ENCODE results near the gene ABHD15. TPM values are rescaled to one million over a fixed set of nuclear protein-coding genes. Genes with fewer than 3 reads are reported as not detected.

ABHD15 gene, protein sequence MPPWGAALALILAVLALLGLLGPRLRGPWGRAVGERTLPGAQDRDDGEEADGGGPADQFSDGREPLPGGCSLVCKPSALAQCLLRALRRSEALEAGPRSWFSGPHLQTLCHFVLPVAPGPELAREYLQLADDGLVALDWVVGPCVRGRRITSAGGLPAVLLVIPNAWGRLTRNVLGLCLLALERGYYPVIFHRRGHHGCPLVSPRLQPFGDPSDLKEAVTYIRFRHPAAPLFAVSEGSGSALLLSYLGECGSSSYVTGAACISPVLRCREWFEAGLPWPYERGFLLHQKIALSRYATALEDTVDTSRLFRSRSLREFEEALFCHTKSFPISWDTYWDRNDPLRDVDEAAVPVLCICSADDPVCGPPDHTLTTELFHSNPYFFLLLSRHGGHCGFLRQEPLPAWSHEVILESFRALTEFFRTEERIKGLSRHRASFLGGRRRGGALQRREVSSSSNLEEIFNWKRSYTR
- total RNA-seq (2021; ENCODE audit: unreplicated experiment): 8.2 TPM
- polyA plus RNA-seq (2012): 4.9 and 5.1 TPM in 2 replicates
- Bru-seq, nascent RNA: percentile 52 among the genes with signal in this experiment
- percentile 57 among the genes with signal in this experiment for BruChase-seq, experiment 1, labeled RNA remaining after a 6-hour chase
- BruChase-seq, experiment 2, labeled RNA remaining after a 2-hour chase: percentile 66 among the genes with signal in this experiment
- long read RNA-seq, transcript ABHD15-201 (2 exons, 3,592 nt): major isoform, 15 of 23 reads
- long read RNA-seq, partial matches to known transcripts: 0 of 23 reads
- long read RNA-seq, other reads (novel, unspliced or antisense): 8 of 23 reads

- peaks cover 10% of the 10 kb centered on the region; the same call in 1 of the 2 replicates for H3K79me2 ChIP-seq (ENCODE audit: insufficient read depth, low read length)
- H3K27ac ChIP-seq (ENCODE audit: low read depth, low read length): peak within 1 kb of the TSS; percentile 82
- RAD21 ChIA-PET (ENCODE audit: low non-redundant PET in 1 of 2, low total read pairs in 2 of 2, uncharacterized antibody in 2 of 2, unreplicated experiment in 2 of 2): interaction anchor here (1.1 to 1.3 kb wide), 4 partner anchors 25 to 442 kb away, joined by 3 to 5 read pairs (median 3); no protein-coding TSS in a partner anchor
- H3K4me1 ChIP-seq (ENCODE audit: control insufficient read depth in 1 of 2, insufficient read depth in 2 of 2, low read length in 2 of 2): peaks cover 13 to 25% of the 10 kb centered on the region in 2 experiments
- POLR2A ChIA-PET: interaction anchor here (1.0 kb wide), 1 partner anchor 24 kb away, joined by 3 read pairs; no protein-coding TSS in a partner anchor
- H4K20me1 ChIP-seq (ENCODE audit: insufficient read depth): no peaks in the 10 kb centered on the region
- H3K9me3 ChIP-seq (ENCODE audit: control insufficient read depth in 1 of 2, insufficient read depth in 1 of 2, low read depth in 1 of 2, low read length in 2 of 2): no peaks in the 10 kb centered on the region
- H3K9me2 ChIP-seq (ENCODE audit: insufficient read depth): no peaks in the 10 kb centered on the region
- intact Hi-C loops (cut with micrococcal nuclease): no loop called here
- H3K4me2 ChIP-seq (ENCODE audit: low read length): peak within 1 kb of the TSS; percentile 99
- peak within 1 kb of the TSS; percentile 88 for H2AFZ ChIP-seq (ENCODE audit: low read depth, low read length, poor library complexity, severe bottlenecking)
- CTCF ChIA-PET: interaction anchor here (1.0 to 3.8 kb wide), 6 partner anchors 11 to 442 kb away, joined by 3 to 30 read pairs (median 4); partner anchors contain the start of gene ANKRD13B
- peak within 1 kb of the TSS; percentile 79 to 82 for H3K4me3 ChIP-seq (replicated peaks in 1 of 2; ENCODE audit: low read depth in 1 of 2, low read length in 2 of 2)
- DNase-seq (ENCODE audit: low read depth, low spot score): peak; percentile 19
- H3K36me3 ChIP-seq (ENCODE audit: control insufficient read depth in 1 of 2, insufficient read depth in 2 of 2, low read length in 2 of 2): peaks cover 3 to 4% of the 10 kb centered on the region in 2 experiments; a peak in 1 of 4 replicates
- peak; percentile 62 for ATAC-seq
- BruUV-seq (replicated peaks): no TSS peak
- peak within 1 kb of the TSS; percentile 75 for H3K9ac ChIP-seq (ENCODE audit: low read length)
- no peaks in the 10 kb centered on the region for H3K27me3 ChIP-seq (ENCODE audit: insufficient read depth, low read length)
- TF ChIP-seq, protein P1, sequence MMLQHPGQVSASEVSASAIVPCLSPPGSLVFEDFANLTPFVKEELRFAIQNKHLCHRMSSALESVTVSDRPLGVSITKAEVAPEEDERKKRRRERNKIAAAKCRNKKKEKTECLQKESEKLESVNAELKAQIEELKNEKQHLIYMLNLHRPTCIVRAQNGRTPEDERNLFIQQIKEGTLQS (IDR thresholded peaks at IDR 0.05): no peak
- TF ChIP-seq, protein P2, sequence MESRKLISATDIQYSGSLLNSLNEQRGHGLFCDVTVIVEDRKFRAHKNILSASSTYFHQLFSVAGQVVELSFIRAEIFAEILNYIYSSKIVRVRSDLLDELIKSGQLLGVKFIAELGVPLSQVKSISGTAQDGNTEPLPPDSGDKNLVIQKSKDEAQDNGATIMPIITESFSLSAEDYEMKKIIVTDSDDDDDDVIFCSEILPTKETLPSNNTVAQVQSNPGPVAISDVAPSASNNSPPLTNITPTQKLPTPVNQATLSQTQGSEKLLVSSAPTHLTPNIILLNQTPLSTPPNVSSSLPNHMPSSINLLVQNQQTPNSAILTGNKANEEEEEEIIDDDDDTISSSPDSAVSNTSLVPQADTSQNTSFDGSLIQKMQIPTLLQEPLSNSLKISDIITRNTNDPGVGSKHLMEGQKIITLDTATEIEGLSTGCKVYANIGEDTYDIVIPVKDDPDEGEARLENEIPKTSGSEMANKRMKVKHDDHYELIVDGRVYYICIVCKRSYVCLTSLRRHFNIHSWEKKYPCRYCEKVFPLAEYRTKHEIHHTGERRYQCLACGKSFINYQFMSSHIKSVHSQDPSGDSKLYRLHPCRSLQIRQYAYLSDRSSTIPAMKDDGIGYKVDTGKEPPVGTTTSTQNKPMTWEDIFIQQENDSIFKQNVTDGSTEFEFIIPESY (IDR thresholded peaks at IDR 0.05; ENCODE audit: extremely low read depth, insufficient replicate concordance, low read length): no peak
- peak; percentile 22; the same call in 1 of the 2 replicates for TF ChIP-seq POLR2AphosphoS5 (IDR thresholded peaks at IDR 0.05; ENCODE audit: low read depth, low read length)
- no peak for TF ChIP-seq EZH2 (IDR thresholded peaks at IDR 0.05)
- TF ChIP-seq EZH2phosphoT487 (IDR thresholded peaks at IDR 0.05; ENCODE audit: borderline replicate concordance): no peak
- TF ChIP-seq FOSL1 (IDR thresholded peaks at IDR 0.05; ENCODE audit: low read depth): no peak
- no peak for TF ChIP-seq YY1 (IDR thresholded peaks at IDR 0.05; ENCODE audit: extremely low read depth, insufficient replicate concordance, low read depth, low read length)
- TF ChIP-seq TCF7L2 (IDR thresholded peaks at IDR 0.05; ENCODE audit: borderline replicate concordance, extremely low read depth, insufficient read depth, insufficient read length): no peak
- TF ChIP-seq ZFX (IDR thresholded peaks at IDR 0.05): peak; percentile 86
- TF ChIP-seq CBX3 (IDR thresholded peaks at IDR 0.05; ENCODE audit: low read depth): no peak
- TF ChIP-seq ZNF274 (IDR thresholded peaks at IDR 0.05; ENCODE audit: low read depth, low read length): no peak
- TF ChIP-seq SRF (IDR thresholded peaks at IDR 0.05; ENCODE audit: low read depth): no peak
- no peak for TF ChIP-seq JUND (IDR thresholded peaks at IDR 0.05)
- TF ChIP-seq POLR2A (IDR thresholded peaks at IDR 0.05; ENCODE audit: borderline replicate concordance, extremely low read depth, insufficient read depth, insufficient read length): peak; percentile 43
- TF ChIP-seq ELF1 (IDR thresholded peaks at IDR 0.05; ENCODE audit: borderline replicate concordance, low read depth): no peak
- TF ChIP-seq, protein P3, sequence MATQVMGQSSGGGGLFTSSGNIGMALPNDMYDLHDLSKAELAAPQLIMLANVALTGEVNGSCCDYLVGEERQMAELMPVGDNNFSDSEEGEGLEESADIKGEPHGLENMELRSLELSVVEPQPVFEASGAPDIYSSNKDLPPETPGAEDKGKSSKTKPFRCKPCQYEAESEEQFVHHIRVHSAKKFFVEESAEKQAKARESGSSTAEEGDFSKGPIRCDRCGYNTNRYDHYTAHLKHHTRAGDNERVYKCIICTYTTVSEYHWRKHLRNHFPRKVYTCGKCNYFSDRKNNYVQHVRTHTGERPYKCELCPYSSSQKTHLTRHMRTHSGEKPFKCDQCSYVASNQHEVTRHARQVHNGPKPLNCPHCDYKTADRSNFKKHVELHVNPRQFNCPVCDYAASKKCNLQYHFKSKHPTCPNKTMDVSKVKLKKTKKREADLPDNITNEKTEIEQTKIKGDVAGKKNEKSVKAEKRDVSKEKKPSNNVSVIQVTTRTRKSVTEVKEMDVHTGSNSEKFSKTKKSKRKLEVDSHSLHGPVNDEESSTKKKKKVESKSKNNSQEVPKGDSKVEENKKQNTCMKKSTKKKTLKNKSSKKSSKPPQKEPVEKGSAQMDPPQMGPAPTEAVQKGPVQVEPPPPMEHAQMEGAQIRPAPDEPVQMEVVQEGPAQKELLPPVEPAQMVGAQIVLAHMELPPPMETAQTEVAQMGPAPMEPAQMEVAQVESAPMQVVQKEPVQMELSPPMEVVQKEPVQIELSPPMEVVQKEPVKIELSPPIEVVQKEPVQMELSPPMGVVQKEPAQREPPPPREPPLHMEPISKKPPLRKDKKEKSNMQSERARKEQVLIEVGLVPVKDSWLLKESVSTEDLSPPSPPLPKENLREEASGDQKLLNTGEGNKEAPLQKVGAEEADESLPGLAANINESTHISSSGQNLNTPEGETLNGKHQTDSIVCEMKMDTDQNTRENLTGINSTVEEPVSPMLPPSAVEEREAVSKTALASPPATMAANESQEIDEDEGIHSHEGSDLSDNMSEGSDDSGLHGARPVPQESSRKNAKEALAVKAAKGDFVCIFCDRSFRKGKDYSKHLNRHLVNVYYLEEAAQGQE (IDR thresholded peaks at IDR 0.05; ENCODE audit: low read depth): no peak
- TF ChIP-seq EGR1 (IDR thresholded peaks at IDR 0.05; ENCODE audit: low read depth): 0 out of 2 replicates have a peak, but pooled peaks have one; percentile 12
Measured at GRCh38 chr17:29566473-29567303, at the start of gene ABHD15. ABHD15 (minus strand) TSS chr17:29567037; CDS start chr17:29566966, 71 bp downstream.

All from HCT116 (cell line).